ENCODE data around the gene ZNF681. TPM values are rescaled to one million over a fixed set of nuclear protein-coding genes. Genes with fewer than 3 reads are reported as not detected.

Gene ZNF681
- total RNA-seq, 1 experiment from 2014 or later = 1.2 TPM

GRCh38 chr19:23718802-23719201, 39.9 kb downstream of the ZNF681 start:
- Mint-ChIP-seq H3K27me3 (ENCODE audit: insufficient read depth, unreplicated experiment) (no peaks in the 10 kb centered on the region), H3K27ac (ENCODE audit: unreplicated experiment) (no peak overlapping the region), H3K9me3 (ENCODE audit: unreplicated experiment) (peaks cover 16% of the 10 kb centered on the region), H3K4me3 (ENCODE audit: unreplicated experiment) (no peak overlapping the region), H3K4me1 (ENCODE audit: low read depth, unreplicated experiment) (no peaks in the 10 kb centered on the region), H3K36me3 (ENCODE audit: insufficient read depth, unreplicated experiment) (no peaks in the 10 kb centered on the region)
- Histone ChIP-seq H3K4me1 (no peaks in the 10 kb centered on the region), H3K9me3 (no peaks in the 10 kb centered on the region), H3K4me3 (ENCODE audit: low read depth, low read length) (no peak overlapping the region), H3K27me3 (replicated peaks; ENCODE audit: control insufficient read depth, insufficient read depth, low read length) (no peaks in the 10 kb centered on the region), H3K36me3 (ENCODE audit: control insufficient read depth, insufficient read depth, low read length) (no peaks in the 10 kb centered on the region)
- POLR2A ChIA-PET = no interaction called here
- BruUV-seq (replicated peaks) = no TSS peak
- intact Hi-C loops (cut with micrococcal nuclease; ENCODE audit: unreplicated experiment) = no loop called here
- TF ChIP-seq CTCF (IDR thresholded peaks at IDR 0.05; ENCODE audit: insufficient read depth in 1 of 2, low read depth in 1 of 2, low read length in 1 of 2, severe bottlenecking in 1 of 2, unreplicated experiment in 1 of 2) = no peak
- CTCF ChIA-PET = no interaction called here
- no peak for DNase-seq

GRCh38 chr19:23716792-23717191, 41.9 kb downstream of the ZNF681 start:
- peaks cover 16% of the 10 kb centered on the region for H3K9me3 Mint-ChIP-seq (ENCODE audit: unreplicated experiment)
- Histone ChIP-seq H3K9me3 (no peaks in the 10 kb centered on the region), H3K36me3 (ENCODE audit: control insufficient read depth, insufficient read depth, low read length) (no peaks in the 10 kb centered on the region), H3K27me3 (replicated peaks; ENCODE audit: control insufficient read depth, insufficient read depth, low read length) (no peaks in the 10 kb centered on the region), H3K4me1 (no peaks in the 10 kb centered on the region), H3K4me3 (ENCODE audit: low read depth, low read length) (no peak overlapping the region)
- DNase-seq = no peak
- no peaks in the 10 kb centered on the region for H3K27me3 Mint-ChIP-seq (ENCODE audit: insufficient read depth, unreplicated experiment)
- ChIA-PET POLR2A (no interaction called here), CTCF (no interaction called here)
- no peak for TF ChIP-seq CTCF (IDR thresholded peaks at IDR 0.05; ENCODE audit: insufficient read depth in 1 of 2, low read depth in 1 of 2, low read length in 1 of 2, severe bottlenecking in 1 of 2, unreplicated experiment in 1 of 2)
- no peaks in the 10 kb centered on the region for H3K4me1 Mint-ChIP-seq (ENCODE audit: low read depth, unreplicated experiment)
- no peak overlapping the region for H3K4me3 Mint-ChIP-seq (ENCODE audit: unreplicated experiment)
- H3K36me3 Mint-ChIP-seq (ENCODE audit: insufficient read depth, unreplicated experiment) = no peaks in the 10 kb centered on the region
- no peak overlapping the region for H3K27ac Mint-ChIP-seq (ENCODE audit: unreplicated experiment)
- no TSS peak for BruUV-seq (replicated peaks)
- intact Hi-C loops (cut with micrococcal nuclease; ENCODE audit: unreplicated experiment) = no loop called here

- POLR2A ChIA-PET = no interaction called here
- Mint-ChIP-seq H3K9me3 (ENCODE audit: unreplicated experiment) (peaks cover 10% of the 10 kb centered on the region), H3K27ac (ENCODE audit: unreplicated experiment) (no peak overlapping the region), H3K4me1 (ENCODE audit: low read depth, unreplicated experiment) (no peaks in the 10 kb centered on the region), H3K4me3 (ENCODE audit: unreplicated experiment) (no peak overlapping the region), H3K36me3 (ENCODE audit: insufficient read depth, unreplicated experiment) (no peaks in the 10 kb centered on the region), H3K27me3 (ENCODE audit: insufficient read depth, unreplicated experiment) (no peaks in the 10 kb centered on the region)
- Histone ChIP-seq H3K4me3 (ENCODE audit: low read depth, low read length) (no peak overlapping the region), H3K27me3 (replicated peaks; ENCODE audit: control insufficient read depth, insufficient read depth, low read length) (no peaks in the 10 kb centered on the region), H3K36me3 (ENCODE audit: control insufficient read depth, insufficient read depth, low read length) (no peaks in the 10 kb centered on the region), H3K9me3 (no peaks in the 10 kb centered on the region; the same call in 1 of the 2 replicates), H3K4me1 (no peaks in the 10 kb centered on the region)
- intact Hi-C loops (cut with micrococcal nuclease; ENCODE audit: unreplicated experiment) = no loop called here
- DNase-seq = no peak
- CTCF ChIA-PET = no interaction called here
- TF ChIP-seq CTCF (IDR thresholded peaks at IDR 0.05; ENCODE audit: insufficient read depth in 1 of 2, low read depth in 1 of 2, low read length in 1 of 2, severe bottlenecking in 1 of 2, unreplicated experiment in 1 of 2) = no peak
- BruUV-seq (replicated peaks) = no TSS peak
These were observed 49.3 kb downstream of the ZNF681 start for GRCh38 chr19:23709347-23709746.
